Dermis blood vessel endothelial cell (primary cell): ENCODE data around the gene SLC24A4. TPM values are rescaled to one million over a fixed set of nuclear protein-coding genes. Genes with fewer than 3 reads are reported as not detected.

Experiments used
- DNase-seq: peaks from one replicate; pipeline ENCODE4 v3.0.0; 2010
- total RNA-seq: library from RNA; depleted of rRNA; stranded (reverse); fragments of >200 nt; gene quantifications from 2 replicates; pipeline ENCODE4 v1.2.3, GENCODE V29; 2014

SLC24A4 gene
- total RNA-seq, 1 donor from 2014 or later: under 0.01 TPM

- no peak for DNase-seq
These were observed 184.3 kb downstream of the SLC24A4 start for GRCh38 chr14:92507174-92507768.

- peak; percentile 19 for DNase-seq
These were observed 188.0 kb downstream of the SLC24A4 start for GRCh38 chr14:92510972-92511371.

- DNase-seq: peak; percentile 95
These were observed 188.7 kb downstream of the SLC24A4 start for GRCh38 chr14:92511453-92512238.

- no peak for DNase-seq
These were observed 189.8 kb downstream of the SLC24A4 start for GRCh38 chr14:92512807-92513203.

GRCh38 chr14:92513204-92513965 lies 190.4 kb downstream of the SLC24A4 start, which contains the start of gene RIN3:
Gene RIN3, plus strand, starts transcription at chr14:92513781. Its CDS starts 152 bp downstream, at chr14:92513933.
- DNase-seq: peak; percentile 75

- peak; percentile 55 for DNase-seq
These were observed 191.2 kb downstream of the SLC24A4 start for GRCh38 chr14:92513966-92514843.

- DNase-seq: no peak
These were observed 192.0 kb downstream of the SLC24A4 start for GRCh38 chr14:92514844-92515514.

- no peak for DNase-seq
These were observed 192.8 kb downstream of the SLC24A4 start for GRCh38 chr14:92515546-92516343.

GRCh38 chr14:92516344-92516965 lies 193.5 kb downstream of the SLC24A4 start:
- no peak for DNase-seq

- no peak for DNase-seq
These were observed 194.1 kb downstream of the SLC24A4 start for GRCh38 chr14:92516966-92517506.

- no peak for DNase-seq
These were observed 194.8 kb downstream of the SLC24A4 start for GRCh38 chr14:92517761-92518160.

GRCh38 chr14:92519246-92520101 lies 196.5 kb downstream of the SLC24A4 start:
- DNase-seq: no peak

- DNase-seq: no peak
These were observed 197.4 kb downstream of the SLC24A4 start for GRCh38 chr14:92520102-92521057.

- no peak for DNase-seq
These were observed 198.1 kb downstream of the SLC24A4 start for GRCh38 chr14:92521058-92521415.

GRCh38 chr14:92523752-92524151 lies 200.8 kb downstream of the SLC24A4 start:
- DNase-seq: no peak

- no peak for DNase-seq
These were observed 201.7 kb downstream of the SLC24A4 start for GRCh38 chr14:92524602-92525185.

GRCh38 chr14:92525322-92526095 lies 202.5 kb downstream of the SLC24A4 start:
- no peak for DNase-seq
